ENCODE data around the gene TCEAL9.
"Not testable (repeated sequence)": the region's sequence is repeated elsewhere in the genome, so short reads cannot be mapped to it uniquely, and the experiment has no call there.

The TCEAL9 gene

GRCh38 chrX:103376118-103376978 is 20.0 kb downstream of the TCEAL9 start, which contains the start of gene BEX3:
BEX3 (plus strand) TSS chrX:103376538; CDS start chrX:103377522, 984 bp downstream.
- DNase-seq, result peak; percentile 74

- peak; percentile 17 for DNase-seq
These were observed 20.6 kb downstream of the TCEAL9 start for GRCh38 chrX:103376979-103377324.

GRCh38 chrX:103378990-103379389 is 22.7 kb downstream of the TCEAL9 start:
- no peak for DNase-seq

GRCh38 chrX:103382877-103383276 is 26.6 kb downstream of the TCEAL9 start:
- no peak for DNase-seq

- no peak for DNase-seq
These were observed 28.4 kb downstream of the TCEAL9 start for GRCh38 chrX:103384672-103385071.

GRCh38 chrX:103385283-103385830 is 29.1 kb downstream of the TCEAL9 start:
- DNase-seq, result not testable (repeated sequence)

- no peak for DNase-seq
These were observed 30.0 kb downstream of the TCEAL9 start for GRCh38 chrX:103386332-103386731.

- DNase-seq, result no peak
These were observed 37.2 kb downstream of the TCEAL9 start for GRCh38 chrX:103393487-103393886.

GRCh38 chrX:103396186-103396585 is 39.9 kb downstream of the TCEAL9 start:
- DNase-seq, result no peak

GRCh38 chrX:103396660-103397059 is 40.4 kb downstream of the TCEAL9 start:
- no peak for DNase-seq

GRCh38 chrX:103397707-103398106 is 41.4 kb downstream of the TCEAL9 start:
- DNase-seq, result no peak

GRCh38 chrX:103398421-103398864 is 42.1 kb downstream of the TCEAL9 start:
- DNase-seq, result peak; percentile 64

- DNase-seq, result no peak
These were observed 43.4 kb downstream of the TCEAL9 start for GRCh38 chrX:103399744-103400143.

- no peak for DNase-seq
These were observed 44.6 kb downstream of the TCEAL9 start for GRCh38 chrX:103400931-103401330.

- DNase-seq, result peak; percentile 87
These were observed 48.1 kb downstream of the TCEAL9 start for GRCh38 chrX:103404231-103405008.

- no peak for DNase-seq
These were observed 48.7 kb downstream of the TCEAL9 start for GRCh38 chrX:103405009-103405333.

GRCh38 chrX:103406256-103406655 is 50.0 kb downstream of the TCEAL9 start:
- DNase-seq, result no peak

GRCh38 chrX:103407776-103408175 is 51.5 kb downstream of the TCEAL9 start:
- no peak for DNase-seq
